AG04449 (cell line): ENCODE results near the gene NSMCE4A.

Experiments used
- CTCF ChIA-PET: fragments of 350-600 bp; formaldehyde crosslinking; extraction: SDS; loops from one replicate; lab custom pipeline; 2021; ENCODE audit warnings: antibody characterized with exemption; lab: Yijun Ruan, JAX
- POLR2A ChIA-PET: fragments of 400-600, 350-600 bp; formaldehyde crosslinking; extraction: SDS; loops from one replicate; lab custom pipeline; 2020; ENCODE audit warnings: antibody characterized with exemption, inconsistent platforms; lab: Yijun Ruan, JAX
- DNase-seq: peaks from one replicate; pipeline ENCODE4 v3.0.0-alpha.2; 2010; ENCODE audit warnings: low read depth, low spot score
- H3K4me3 ChIP-seq: 2 replicates; pipeline ENCODE4 v1.5.1; 2011; ENCODE audit warnings: low read depth, mild to moderate bottlenecking, control low read depth, low read length
- CTCF ChIP-seq: IDR thresholded peaks from one replicate; pipeline ENCODE4 v1.5.1; 2011; ENCODE audit warnings: mild to moderate bottlenecking, moderate library complexity, low read length, control low read depth, inconsistent platforms; ENCODE audit not compliant: insufficient read depth; ENCODE audit errors: missing control alignments

The NSMCE4A gene

GRCh38 chr10:121911421-121911697 is 63.7 kb downstream of the NSMCE4A start:
- no peak for DNase-seq
- no peak overlapping the region for H3K4me3 ChIP-seq
- ChIA-PET CTCF (interaction anchor here (2.8 kb wide), 1 partner anchor 11 kb away, joined by 17 read pairs; no protein-coding TSS in a partner anchor), POLR2A (no interaction called here)
- no peak for TF ChIP-seq CTCF

- DNase-seq = peak; percentile 3
- no peak overlapping the region for H3K4me3 ChIP-seq
- ChIA-PET CTCF (interaction anchor here (2.8 kb wide), 1 partner anchor 11 kb away, joined by 17 read pairs; no protein-coding TSS in a partner anchor), POLR2A (no interaction called here)
- TF ChIP-seq CTCF = no peak
Observed at GRCh38 chr10:121910673-121911420, 64.2 kb downstream of the NSMCE4A start.
